Measurements from ENCODE around the gene ADAP1.
"Not testable (repeated sequence)": the region's sequence is repeated elsewhere in the genome, so short reads cannot be mapped to it uniquely, and the experiment has no call there.

The ADAP1 gene

DNA sequence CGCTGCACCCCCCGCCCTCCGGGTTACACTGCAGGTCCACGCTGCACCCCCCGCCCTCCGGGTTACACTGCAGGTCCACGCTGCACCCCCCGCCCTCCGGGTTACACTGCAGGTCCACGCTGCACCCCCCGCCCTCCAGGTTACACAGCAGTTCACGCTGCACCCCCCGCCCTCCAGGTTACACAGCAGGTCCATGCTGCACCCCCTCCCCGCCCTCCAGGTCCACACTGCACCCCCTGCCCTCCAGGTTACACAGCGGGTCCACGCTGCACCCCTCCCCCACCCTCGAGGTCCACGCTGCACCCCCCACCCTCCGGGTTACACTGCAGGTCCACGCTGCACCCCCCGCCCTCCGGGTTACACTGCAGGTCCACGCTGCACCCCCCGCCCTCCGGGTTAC, 30.4 kb downstream of the ADAP1 start:
- in situ Hi-C loops (cut with MboI; ENCODE audit: low sequenced_read_pairs), result not testable (repeated sequence)

DNA sequence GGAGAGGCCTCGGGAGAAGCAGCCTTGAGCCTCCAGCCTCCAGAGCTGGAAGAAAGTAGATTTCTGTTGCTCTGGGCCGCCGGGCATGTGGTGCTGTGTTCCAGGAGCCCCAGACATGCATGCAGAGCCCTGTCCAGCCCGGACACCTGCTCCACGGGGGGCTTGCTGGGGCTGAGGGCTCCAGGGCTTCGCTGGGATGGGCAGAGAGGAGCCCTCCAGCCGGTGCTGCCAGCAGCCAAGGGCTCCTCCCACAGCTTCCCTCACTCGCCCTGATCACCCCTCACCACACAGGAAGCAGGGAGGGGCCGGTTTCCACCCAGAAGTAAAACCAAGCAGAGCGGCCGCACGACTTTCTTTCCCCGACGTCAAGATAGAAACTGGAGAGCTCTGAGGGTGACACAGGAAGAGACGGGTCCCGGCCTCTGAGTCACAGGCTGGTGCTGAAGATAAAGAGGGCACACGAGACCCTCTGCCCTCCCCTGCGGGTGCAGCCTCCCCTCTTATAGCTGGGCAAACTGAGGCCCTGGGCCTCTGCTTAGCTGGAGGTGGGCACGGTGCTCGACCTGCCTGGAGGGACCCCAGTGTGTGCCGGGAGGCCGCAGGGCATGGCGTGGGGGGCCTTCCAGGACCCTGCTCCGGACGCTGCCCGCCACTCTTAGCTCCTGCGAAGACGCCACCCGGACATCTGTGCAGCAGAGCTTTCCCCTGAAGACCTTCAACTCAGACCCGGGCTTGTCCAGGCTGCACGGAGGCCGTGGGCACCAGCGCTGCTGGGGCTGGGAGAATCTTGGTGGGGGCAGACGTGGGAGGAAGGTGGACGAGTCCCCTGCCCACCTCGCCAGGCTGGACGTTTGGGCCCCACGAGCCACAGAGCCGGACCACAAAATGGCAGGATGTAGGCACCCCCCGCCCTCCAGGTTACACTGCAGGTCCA, 31.1 kb downstream of the ADAP1 start:
- in situ Hi-C loops (cut with MboI; ENCODE audit: low sequenced_read_pairs), result no loop called here

DNA sequence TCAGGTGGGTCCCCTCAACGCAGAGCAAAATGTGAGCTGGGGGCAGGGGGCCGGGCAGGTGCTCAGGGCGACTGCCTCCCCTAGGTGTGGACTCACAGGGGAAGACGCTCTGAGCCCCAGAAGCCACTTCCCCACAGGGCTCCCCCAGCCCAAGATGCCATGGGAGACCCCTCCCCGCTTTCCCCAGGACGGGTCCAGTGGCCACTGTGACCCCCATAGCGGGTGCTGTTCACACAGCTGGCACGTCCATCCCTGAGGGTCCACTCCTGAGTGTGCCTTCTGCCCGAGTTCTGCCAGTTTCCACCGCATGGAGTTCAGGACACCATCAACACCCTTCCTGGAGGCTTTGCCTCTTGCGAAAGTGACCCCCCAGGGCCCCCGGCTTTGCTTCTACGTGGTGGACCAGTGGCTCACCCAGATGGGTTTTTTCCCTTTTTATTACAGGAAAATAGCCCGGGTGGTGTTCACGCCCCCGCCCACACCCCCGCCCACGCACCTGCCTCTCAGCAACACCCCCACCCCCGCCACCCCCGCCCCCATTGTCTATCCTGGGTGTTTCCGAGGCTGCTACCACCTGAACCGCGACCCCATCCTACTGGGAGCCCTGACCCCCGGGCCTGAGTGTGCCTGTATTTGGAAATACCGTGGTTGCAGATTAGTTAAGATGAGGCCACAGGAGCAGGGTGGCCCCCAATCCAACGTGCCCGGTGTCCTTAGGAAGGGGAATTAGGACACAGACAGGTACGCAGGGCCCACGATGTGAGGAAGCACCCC, 32.0 kb downstream of the ADAP1 start:
- in situ Hi-C loops (cut with MboI; ENCODE audit: low sequenced_read_pairs), result no loop called here

DNA sequence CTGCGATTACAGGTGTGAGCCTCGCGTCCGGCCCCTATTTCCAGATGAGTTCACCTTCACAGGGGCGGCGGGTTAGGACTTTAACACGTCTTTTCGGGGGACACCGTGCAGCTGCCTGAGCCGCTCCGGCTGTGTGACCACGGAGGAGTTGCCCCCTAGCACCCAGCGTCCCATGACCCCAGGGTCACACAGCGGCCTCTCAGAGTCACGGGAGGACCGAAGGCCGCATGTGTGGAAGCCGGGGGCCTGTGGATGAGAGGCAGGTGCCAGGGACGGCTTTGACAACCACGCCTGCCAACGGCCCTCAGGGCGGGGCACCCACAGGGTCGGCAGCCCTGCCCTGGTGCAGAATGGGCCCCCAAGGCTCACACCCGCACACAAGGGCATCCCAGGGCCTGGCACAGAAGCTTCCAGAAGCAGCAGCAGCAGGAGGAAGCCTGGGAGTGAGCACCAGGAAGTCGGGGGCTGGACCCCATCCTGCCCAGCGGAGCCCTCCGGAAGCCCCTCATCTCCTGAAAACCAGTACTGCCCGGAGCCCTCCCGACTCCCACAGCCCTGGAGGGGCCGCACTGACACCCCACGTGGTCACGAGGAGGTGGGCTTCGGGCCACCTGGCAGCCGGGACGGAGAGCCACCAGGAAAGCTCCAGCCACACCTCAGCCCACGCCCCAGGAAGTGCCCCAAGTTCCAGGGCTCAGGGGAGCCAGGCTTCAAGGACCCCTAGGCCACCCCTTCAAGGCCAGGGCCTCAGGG, 32.7 kb downstream of the ADAP1 start:
- in situ Hi-C loops (cut with MboI; ENCODE audit: low sequenced_read_pairs), result no loop called here

DNA sequence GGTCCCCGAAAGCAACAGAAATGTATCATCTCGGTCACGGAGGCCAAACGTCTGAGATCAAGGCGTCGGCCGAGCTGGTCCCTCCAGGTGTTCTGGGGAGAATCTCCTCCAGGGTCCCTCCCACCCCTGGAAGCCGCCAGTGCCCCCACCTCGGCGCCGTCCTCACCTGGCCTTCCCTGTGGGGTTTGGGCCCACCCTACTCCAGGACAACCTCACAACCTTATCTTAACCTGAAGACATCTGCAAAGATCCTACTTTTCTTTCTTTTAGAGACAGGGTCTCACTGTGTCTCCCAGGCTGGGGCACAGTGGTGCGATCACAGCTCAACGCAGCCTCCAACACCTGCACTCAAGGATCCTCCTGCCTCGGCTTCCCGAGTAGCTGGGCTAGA, 33.4 kb downstream of the ADAP1 start:
- in situ Hi-C loops (cut with MboI; ENCODE audit: low sequenced_read_pairs), result no loop called here

DNA sequence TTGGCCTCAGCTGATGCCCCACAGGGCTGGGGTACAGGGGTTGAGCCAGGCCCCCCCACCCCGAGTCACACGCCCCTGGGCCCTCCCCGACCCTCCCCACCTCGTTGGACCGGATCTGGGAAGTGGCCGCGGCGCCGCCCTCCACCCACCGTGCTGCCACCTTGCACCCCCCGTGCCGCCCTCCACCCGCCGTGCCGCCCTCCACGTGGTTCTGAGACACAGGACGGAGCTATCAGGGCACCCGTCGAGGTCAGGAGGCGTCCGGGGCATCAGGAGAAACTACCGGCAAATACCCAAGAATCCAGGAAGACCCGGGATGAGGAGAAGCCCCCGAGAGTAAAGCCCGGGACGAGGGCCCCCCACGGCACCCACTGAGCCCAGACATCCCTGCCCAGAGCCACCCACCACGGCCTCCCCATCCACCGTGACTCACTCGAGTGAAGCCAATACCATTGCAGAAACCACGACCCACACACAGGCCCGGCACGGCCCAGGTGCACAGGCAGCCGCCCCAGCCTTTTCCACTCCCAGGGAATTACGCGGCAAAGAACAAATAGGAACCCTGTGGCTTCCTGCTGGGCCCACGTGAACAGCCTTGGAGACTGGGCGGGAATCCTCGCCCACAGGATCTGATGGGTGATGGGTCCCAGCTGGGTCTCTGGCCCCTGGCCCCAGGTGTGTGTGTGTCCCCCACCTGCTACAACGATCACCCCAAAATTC, 34.0 kb downstream of the ADAP1 start:
- in situ Hi-C loops (cut with MboI; ENCODE audit: low sequenced_read_pairs), result no loop called here

DNA sequence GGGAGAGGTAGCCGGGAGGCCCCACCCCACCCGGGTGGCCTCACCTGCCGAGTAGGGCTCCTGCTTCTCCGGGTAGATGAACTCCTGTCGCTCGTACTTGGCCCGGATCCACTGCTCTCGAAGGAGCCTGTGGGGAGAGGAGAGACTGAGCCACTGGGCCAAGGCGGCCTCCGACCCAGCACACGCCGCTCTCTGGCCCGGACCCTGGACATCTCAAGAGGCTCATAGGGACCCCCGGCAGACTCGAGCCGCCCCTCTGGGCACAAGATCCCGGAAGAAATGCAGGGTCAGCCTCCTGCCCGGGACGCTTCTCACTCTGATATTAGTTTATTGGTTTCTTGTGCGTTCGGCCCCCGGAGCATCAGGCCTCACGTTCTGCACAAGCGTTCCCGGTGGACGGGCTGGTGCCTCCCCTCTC, 34.5 kb downstream of the ADAP1 start:
- in situ Hi-C loops (cut with MboI; ENCODE audit: low sequenced_read_pairs), result no loop called here

DNA sequence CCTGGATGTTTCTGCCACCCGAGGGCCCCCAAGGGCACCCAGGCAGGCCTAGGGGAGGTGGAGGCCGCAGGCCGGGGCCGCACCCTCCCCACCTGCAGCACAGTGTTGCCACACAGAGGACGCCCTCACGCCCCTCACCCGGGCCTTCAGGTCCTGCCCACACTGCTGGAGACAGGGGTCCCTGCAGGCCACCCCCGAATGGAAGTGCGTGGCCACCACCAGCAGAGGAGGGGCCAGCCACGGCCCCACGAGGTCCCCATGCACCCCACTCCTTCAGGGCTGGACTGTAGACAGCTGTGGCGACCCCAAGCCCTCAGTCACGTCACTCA, 35.4 kb downstream of the ADAP1 start:
- in situ Hi-C loops (cut with MboI; ENCODE audit: low sequenced_read_pairs), result no loop called here

DNA sequence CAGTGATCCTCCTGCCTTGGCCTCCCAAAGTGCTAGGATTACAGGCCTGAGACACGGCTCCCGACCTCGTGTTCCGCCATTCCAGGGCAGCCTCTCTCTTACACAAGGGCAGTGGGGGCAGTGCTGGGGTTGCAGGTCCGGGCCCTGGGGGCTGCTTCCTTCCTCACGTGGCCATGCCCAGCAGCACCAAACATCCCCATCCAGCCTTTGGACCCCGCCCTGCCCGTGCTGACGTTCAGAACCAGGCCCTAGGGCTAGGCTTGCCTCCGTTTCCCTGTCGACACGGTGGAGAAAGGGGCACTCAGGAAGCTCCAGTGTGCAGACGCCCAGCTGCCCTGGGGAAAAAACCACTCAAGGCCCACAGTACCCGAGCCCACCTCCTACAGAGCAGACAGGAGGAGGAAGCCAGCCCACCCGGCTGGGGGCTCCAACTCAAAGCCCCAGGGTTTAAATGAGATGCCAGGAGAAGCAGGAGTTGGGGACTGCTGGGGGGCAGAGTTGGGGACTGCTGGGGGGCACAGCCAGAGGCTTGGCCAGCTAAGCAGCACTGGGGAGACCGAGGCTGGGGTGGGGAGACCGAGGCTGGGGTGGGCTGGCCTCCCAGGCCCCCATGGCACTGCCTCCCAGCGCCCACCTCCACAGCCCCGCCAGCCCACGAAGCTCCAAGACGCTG, 35.9 kb downstream of the ADAP1 start:
- in situ Hi-C loops (cut with MboI; ENCODE audit: low sequenced_read_pairs), result no loop called here

DNA sequence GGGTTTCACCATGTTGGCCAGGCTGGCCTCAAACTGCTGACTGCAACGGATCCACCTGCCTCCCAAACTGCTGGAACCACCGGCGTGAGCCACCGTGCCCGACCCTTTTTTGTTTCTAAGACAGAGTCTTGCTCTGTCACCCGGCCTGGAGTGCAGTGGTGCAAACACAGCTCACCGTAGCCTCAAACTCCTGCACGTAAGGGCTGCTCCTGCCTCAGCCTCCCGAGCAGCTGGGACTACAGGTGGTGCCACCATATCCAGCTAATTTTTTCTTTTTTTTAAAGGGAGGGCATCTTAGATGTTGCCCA, 36.4 kb downstream of the ADAP1 start:
- in situ Hi-C loops (cut with MboI; ENCODE audit: low sequenced_read_pairs), result no loop called here

DNA sequence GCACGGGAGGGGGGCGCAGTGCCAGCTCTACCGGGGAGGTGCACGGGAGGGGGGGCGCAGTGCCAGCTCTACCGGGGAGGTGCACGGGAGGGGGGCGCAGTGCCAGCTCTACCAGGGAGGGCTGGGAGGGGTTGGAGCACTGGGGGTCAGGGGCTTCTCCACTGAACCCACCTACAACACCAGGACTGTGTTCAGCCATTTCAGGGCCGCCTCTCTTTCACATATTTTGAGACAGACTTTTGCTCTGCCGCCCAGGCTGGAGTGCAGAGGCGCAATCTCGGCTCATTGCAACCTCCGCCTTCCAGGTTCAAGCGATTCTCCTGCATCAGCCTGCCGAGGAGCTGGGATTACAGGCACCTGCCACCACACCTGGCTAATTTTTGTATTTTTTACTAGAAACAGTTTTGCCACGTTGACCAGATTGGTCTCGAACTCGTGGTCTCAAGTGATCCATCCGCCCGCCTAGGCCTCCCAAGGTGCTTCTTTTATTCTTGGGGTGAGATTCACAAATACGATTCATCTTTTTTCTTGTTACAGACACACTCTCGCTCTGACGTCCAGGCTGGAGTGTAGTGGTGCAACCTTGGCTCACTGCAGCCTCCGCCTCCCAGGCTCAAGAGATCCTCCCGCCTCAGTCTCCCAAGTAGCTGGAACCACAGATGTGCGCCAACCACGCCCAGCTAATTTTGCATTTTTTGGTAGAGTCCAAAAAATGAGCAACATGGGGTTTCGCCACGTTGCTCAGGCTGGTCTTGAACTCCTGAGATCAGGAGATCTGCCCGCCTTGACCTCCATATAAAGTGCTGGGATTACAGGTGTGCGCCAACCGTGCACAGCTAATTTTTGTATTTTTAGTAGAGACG, 37.0 kb downstream of the ADAP1 start:
- in situ Hi-C loops (cut with MboI; ENCODE audit: low sequenced_read_pairs), result no loop called here

DNA sequence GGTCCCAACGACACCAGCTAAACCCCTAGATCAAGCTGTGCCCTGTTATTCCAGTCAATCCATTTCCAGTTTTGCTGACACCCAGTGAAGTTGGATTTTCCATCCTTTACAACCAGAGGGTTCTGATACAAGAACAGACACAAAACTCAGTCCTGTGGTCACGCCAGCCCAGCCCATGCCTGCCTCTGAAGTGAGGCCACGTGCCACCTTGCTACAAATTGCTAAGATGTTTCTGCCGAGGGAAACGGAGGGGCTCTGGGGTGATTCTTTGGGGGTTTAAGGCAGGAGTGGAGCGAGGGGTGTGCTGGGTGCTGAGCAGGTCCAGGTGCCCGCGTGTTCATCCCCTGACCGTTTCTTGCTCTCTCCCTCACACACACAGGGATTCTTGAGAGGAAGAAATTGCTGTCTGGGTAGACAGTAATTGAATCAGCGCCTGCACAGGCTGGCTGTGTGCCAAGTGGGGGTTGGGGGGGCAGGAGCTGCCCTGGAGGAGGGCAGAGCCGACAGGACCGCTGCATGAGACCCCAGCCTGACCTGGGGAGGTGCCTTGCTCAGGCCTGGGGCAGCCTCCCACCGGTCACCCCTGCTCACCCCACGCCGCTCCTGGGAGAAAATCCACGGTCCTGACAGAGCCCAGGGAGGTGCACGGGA, 38.1 kb downstream of the ADAP1 start:
- in situ Hi-C loops (cut with MboI; ENCODE audit: low sequenced_read_pairs), result no loop called here

DNA sequence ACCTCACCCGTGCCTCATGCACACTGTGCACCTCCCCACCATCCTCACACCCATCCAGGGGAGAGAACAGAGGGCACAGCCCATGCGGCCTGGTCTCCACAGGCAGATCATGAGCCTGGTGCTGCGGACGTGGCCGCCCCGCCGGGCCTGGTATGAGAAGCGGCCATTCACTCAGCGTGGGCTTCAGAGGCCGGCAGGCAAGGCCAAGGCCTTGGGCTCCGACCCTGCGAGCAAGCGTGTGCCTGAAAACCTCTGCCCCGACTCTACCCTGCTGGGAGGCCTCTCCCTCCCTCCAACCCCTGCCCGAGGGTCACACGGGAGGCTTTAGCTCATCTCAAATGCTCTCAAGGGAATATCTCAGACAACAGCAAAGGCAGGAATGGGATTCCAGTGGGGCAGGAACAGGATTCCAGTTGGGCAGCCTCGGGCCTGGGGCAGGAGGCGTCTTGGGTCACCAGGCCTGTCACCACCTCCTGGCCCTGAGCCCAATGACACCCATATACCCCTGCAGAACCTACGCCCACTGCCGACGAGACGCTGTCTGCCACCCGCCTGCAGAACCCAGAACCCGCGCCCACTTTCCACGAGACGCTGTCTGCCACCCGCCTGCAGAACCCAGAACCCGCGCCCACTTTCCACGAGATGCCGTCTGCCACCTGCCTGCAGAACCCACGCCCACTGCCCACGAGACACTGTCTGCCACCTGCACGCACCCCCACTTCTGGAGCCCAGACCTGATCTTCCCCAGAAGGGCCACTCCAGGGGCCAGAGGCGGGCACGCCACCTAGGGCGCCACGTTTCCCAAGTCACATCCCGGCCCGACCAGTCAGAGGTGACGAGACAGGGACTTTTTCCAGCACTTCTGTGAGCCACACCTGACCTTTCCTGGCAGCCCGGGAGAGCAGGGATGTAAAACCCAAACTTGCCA, 38.9 kb downstream of the ADAP1 start:
- in situ Hi-C loops (cut with MboI; ENCODE audit: low sequenced_read_pairs), result no loop called here

DNA sequence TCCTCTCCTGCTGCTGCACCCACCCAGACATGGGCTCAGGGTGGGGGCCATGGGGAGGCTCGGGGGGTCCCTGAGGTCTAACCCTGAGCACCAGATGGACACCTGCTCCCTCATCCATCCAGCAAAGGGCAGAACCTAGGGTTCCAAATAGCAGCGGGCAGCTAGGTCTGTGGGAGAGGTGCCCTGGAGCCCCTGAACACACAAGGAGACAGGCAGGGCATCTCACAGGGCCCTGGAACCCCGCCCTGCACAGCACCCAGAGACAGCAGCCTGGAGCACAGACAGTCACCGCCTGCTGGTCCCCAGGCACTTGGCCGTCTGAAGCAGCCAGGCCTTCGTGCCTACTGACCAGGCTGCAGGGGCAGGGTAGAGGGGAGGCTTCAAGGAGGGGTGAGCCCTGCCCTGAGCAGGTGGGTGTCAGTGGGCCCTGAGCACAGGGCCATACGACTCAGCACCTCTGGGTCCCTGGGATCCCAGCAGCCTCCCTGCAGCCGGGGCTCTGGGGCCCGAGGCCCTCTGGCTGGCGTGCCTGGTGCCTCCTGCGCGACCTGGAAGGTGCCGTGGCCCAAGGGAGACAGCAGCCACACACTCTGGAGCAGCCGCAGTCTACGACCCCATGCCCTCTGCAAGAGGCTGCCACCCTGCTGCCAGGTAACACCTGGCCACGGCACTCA, 39.8 kb downstream of the ADAP1 start:
- in situ Hi-C loops (cut with MboI; ENCODE audit: low sequenced_read_pairs), result no loop called here

DNA sequence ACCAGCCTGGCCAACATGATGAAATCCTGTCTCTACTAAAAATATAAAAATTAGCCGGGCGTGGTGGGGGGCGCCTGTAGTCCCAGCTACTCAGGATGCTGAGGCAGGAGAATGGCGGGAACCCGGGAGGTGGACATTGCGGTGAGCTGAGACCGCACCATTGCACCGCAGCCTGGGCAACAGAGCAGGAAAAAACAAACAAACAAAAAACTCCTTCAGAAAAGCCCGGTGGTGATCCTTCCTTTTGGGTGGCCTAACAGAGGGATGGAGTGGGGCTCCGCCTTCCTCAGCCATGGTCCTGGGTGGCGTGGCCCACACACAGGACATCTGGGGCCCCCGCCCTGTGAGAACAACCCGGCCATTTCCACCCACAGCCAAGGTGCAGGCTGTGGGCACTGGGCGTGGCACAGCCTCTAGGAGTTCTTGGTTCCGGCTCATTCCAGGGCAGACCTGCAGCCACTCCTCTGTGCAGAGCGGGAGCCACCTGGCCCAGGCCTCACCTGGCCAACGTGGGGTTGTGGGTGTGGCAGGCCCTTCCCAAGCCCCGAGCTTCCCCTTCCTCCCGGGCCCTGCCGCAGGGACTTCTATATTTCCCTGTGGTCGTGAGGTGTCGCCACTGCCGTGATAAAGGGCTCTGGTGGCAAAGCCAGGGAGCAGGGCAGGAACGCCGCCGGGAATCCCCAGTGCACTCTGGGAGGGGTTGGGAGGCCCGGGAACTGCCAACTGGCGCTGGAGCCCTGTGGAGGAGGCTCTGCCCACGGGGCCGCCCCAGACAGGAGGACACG, 40.6 kb downstream of the ADAP1 start:
- in situ Hi-C loops (cut with MboI; ENCODE audit: low sequenced_read_pairs), result no loop called here

DNA sequence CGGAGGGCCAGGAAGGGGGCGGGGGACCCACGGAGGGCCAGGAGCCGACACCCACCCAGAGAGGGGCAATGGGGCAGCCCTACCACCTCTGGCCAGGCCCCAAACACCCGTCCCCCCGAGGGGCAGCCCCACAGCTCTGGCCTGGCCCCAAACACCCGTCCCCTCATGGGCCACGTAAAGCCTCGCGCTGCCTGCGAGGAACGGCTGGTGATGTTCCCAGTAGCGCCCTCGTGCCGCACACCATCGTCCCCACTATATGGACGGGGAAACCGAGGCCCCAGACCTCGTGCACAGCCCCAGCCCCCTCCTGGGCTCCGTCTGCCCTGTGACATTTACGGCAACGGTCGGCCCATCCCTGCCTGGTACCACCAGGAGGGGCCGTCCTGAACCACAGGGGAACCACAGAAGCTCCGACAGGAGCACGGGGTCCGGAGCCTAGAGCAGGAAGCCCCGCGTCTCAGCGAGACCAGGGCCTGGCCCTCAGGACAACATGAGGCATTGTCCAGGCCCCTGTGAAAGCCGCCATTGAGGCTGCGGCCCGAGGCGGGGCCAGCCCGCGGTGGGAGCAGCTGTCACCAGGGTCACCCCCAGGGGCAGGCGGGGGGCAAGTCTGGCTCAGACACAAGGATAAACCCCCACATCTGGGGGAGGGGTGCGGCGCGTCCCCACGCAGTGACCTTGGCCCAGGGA, 42.5 kb downstream of the ADAP1 start:
- in situ Hi-C loops (cut with MboI; ENCODE audit: low sequenced_read_pairs), result no loop called here
